Activated CD4-positive, alpha-beta T cell treated with anti-CD3 and anti-CD28 coated beads for 1 hour (primary cell): ENCODE results near the gene NETO1.

Experiments used
- DNase-seq: peaks from one replicate; pipeline ENCODE4 v3.0.0-alpha.2; 2020

The NETO1 gene

GRCh38 chr18:72721330-72721729 lies 146.5 kb downstream of the NETO1 start:
- DNase-seq = no peak

GRCh38 chr18:72720116-72720515 lies 147.7 kb downstream of the NETO1 start:
- DNase-seq = no peak

GRCh38 chr18:72704202-72704601 lies 163.6 kb downstream of the NETO1 start:
- DNase-seq = no peak

GRCh38 chr18:72700961-72701710 lies 166.7 kb downstream of the NETO1 start:
- no peak for DNase-seq

GRCh38 chr18:72697706-72698105 lies 170.1 kb downstream of the NETO1 start:
- DNase-seq = no peak

- DNase-seq = no peak
These were observed 175.2 kb downstream of the NETO1 start for GRCh38 chr18:72692595-72692994.
